ENCODE measurements around the gene CCDC33.

CCDC33 gene

GRCh38 chr15:74235962-74236361, at the start of gene CCDC33:
TSS of gene CCDC33 (plus strand) at chr15:74236326. CDS start at chr15:74236720, 394 bp downstream.
- Mint-ChIP-seq H3K27ac (no peak within 1 kb of the TSS), H3K27me3 (no peaks in the 10 kb centered on the region), H3K9me3 (no peaks in the 10 kb centered on the region), H3K4me3 (no peak within 1 kb of the TSS), H3K36me3 (no peaks in the 10 kb centered on the region), H3K4me1 (no peaks in the 10 kb centered on the region)

DNA sequence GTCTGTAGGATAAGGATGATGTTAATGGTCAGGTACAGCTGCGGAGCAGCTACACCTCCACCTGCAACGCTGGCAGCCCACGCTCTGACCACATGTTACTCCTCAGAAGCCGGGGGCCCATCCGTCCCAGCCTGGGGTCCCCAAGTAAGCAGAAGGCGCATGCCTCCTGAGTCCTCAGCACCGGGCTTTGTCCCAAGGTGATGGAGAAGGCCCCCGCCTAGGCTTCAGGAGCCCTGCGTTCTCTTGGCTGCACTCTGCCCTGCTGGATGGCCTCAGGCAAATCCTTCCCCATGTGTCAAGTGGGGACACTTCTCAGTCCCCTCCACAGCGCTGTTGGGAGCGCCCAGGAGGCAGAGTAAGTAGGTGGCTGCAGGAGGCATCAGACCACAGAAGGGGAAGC, 47.9 kb upstream of the CCDC33 start:
- Mint-ChIP-seq H3K27me3 (no peaks in the 10 kb centered on the region), H3K27ac (no peak overlapping the region), H3K4me3 (no peak overlapping the region), H3K36me3 (no peaks in the 10 kb centered on the region), H3K4me1 (no peaks in the 10 kb centered on the region), H3K9me3 (no peaks in the 10 kb centered on the region)

DNA sequence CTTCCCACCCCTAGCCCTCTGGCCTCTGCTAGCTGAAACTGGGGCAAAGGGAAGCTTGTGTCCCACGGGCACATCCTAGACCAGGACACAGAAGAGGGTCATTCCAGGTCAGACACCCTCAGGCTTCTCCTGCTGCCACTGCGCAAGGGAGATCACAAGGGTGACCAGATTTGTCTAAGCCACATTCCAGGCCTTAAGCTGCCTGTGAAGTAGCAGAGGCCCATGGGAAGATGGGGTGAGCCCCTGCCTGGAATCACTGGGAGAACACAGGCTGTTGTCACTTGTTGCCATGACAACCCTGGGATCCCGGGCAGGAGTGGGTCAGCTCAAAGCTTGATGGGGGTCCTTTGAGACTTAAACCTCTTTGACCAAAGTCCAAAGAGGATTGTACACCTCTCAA, 44.3 kb upstream of the CCDC33 start:
- no peak overlapping the region for H3K27ac Mint-ChIP-seq
- no peak overlapping the region for H3K4me3 Mint-ChIP-seq
- H3K27me3 Mint-ChIP-seq = no peaks in the 10 kb centered on the region
- no peaks in the 10 kb centered on the region for H3K36me3 Mint-ChIP-seq
- H3K9me3 Mint-ChIP-seq = no peaks in the 10 kb centered on the region
- H3K4me1 Mint-ChIP-seq = no peaks in the 10 kb centered on the region

GRCh38 chr15:74192751-74193150, 43.4 kb upstream of the CCDC33 start:
- H3K27ac Mint-ChIP-seq = no peak overlapping the region
- no peaks in the 10 kb centered on the region for H3K9me3 Mint-ChIP-seq
- no peaks in the 10 kb centered on the region for H3K4me1 Mint-ChIP-seq
- no peak overlapping the region for H3K4me3 Mint-ChIP-seq
- H3K27me3 Mint-ChIP-seq = no peaks in the 10 kb centered on the region
- no peaks in the 10 kb centered on the region for H3K36me3 Mint-ChIP-seq

- Mint-ChIP-seq H3K27me3 (no peaks in the 10 kb centered on the region), H3K4me1 (no peaks in the 10 kb centered on the region), H3K4me3 (no peak overlapping the region), H3K9me3 (no peaks in the 10 kb centered on the region), H3K27ac (peak overlapping the region; percentile 19), H3K36me3 (no peaks in the 10 kb centered on the region)
Observed at GRCh38 chr15:74193299-74193718, 42.8 kb upstream of the CCDC33 start.

DNA sequence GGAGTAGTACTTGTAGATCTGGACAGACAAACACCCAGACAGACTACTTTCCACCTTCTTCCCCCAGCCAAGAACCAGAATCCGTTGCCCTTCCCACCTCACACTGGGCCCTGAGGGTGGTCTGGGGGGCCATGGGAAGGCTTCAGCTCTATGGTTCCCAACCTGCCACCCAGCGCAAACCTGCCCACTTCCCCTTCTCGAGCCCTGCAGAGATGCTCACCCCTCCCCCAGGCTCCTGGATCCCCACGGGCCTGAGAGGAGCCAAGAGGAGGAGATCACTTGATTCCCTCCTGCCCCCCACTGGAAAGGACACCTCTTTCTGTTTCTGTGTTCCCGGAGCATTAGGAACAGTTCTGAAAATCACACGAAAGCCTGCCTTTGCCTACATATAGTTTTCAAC, 42.2 kb upstream of the CCDC33 start:
- Mint-ChIP-seq H3K27me3 (no peaks in the 10 kb centered on the region), H3K27ac (no peak overlapping the region), H3K4me1 (no peaks in the 10 kb centered on the region), H3K36me3 (no peaks in the 10 kb centered on the region), H3K9me3 (no peaks in the 10 kb centered on the region), H3K4me3 (no peak overlapping the region)

DNA sequence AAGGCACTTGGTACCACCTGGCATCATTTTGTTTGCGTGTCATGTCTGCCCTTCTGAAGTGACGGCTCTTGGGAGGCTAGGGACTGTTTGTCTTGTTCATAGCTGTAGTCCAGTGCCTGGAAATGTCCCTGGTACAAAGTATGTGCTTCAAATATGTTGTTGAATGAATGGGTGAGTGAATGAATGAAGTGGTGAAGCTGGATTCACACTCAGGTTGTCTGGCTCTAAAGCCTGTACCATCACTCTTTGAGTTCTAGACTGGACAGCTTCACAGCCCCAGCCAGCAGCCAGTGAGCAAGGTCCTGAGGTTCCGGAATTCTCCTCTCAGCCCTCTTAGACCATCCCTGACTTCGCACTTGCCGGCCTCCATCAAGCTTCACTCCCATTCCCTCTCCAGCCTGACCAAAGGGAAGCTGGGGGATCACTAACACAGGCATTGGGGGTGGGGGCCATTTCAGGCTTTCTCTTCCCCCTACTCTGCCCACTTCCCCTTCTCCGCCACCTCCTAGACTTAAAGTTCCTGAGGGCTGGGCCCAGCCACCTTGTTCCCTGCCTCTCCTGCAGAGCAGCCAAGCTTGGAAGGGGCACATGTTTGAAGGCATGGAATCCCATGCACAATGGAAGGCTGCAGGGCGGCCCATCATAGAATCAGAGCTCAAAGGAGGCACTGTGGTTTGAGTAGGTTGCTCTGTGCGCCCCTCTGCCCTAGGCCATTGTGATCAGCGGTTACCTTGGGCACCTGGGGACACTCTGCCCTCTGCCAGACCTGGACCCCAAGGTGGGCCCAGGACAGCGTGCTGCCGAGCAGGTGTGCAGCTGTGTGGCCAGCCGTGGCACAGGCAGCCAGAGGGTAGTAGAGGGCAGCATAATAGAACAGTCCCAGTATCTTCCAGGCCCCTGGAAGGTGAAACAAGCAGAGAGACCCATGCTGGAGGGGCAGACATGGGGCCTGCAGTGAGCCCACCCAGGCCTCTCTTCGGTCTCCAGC, 41.3 kb upstream of the CCDC33 start:
- no peak overlapping the region for H3K27ac Mint-ChIP-seq
- H3K9me3 Mint-ChIP-seq = no peaks in the 10 kb centered on the region
- H3K4me1 Mint-ChIP-seq = no peaks in the 10 kb centered on the region
- H3K4me3 Mint-ChIP-seq = no peak overlapping the region
- no peaks in the 10 kb centered on the region for H3K36me3 Mint-ChIP-seq
- H3K27me3 Mint-ChIP-seq = no peaks in the 10 kb centered on the region

GRCh38 chr15:74196175-74196574, 40.0 kb upstream of the CCDC33 start:
- Mint-ChIP-seq H3K27ac (no peak overlapping the region), H3K4me3 (no peak overlapping the region), H3K9me3 (no peaks in the 10 kb centered on the region), H3K4me1 (no peaks in the 10 kb centered on the region), H3K36me3 (no peaks in the 10 kb centered on the region), H3K27me3 (no peaks in the 10 kb centered on the region)

- Mint-ChIP-seq H3K36me3 (no peaks in the 10 kb centered on the region), H3K4me1 (no peaks in the 10 kb centered on the region), H3K4me3 (no peak overlapping the region), H3K9me3 (no peaks in the 10 kb centered on the region), H3K27me3 (peaks cover 3% of the 10 kb centered on the region), H3K27ac (no peak overlapping the region)
Observed at GRCh38 chr15:74197176-74197965, 38.8 kb upstream of the CCDC33 start.

DNA sequence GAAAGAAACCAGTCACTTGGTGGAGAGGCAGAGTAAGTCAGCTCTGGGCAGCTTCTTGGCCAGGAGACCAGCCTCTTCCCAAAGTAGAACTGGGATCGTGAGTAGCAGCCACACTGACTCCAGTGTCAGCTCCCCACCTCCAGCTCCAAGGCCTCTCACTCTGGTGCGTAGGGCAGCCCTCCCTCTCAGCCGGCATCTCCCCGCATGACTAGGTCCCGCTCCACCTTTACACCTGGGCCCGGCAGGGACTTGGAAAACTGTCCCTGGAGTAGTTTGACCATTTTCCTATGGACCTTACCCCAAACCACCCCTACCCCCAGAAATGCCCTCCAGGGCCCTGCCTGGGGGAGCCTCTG, 36.9 kb upstream of the CCDC33 start:
- no peaks in the 10 kb centered on the region for H3K36me3 Mint-ChIP-seq
- no peak overlapping the region for H3K4me3 Mint-ChIP-seq
- no peak overlapping the region for H3K27ac Mint-ChIP-seq
- no peaks in the 10 kb centered on the region for H3K9me3 Mint-ChIP-seq
- no peaks in the 10 kb centered on the region for H3K4me1 Mint-ChIP-seq
- H3K27me3 Mint-ChIP-seq = peaks cover 3% of the 10 kb centered on the region

DNA sequence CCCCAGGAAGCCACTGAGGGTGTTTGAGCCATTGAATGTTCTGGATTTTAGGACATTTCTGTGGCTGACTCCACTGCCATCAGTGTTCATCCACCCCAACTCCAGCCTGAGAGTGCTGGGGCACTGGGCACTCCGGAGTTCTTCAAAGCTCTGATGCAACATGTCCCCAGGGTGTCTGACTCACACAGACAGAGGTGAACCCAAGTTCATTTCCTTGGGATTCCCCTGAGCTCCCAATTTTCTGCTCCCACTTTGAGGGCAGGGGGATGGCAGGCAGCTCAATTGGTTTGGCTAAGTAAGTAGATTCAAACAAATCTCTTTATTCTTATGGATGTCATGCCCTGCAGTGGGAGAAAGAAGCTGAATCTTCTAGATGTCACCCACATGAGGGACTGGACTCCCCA, 35.7 kb upstream of the CCDC33 start:
- H3K27me3 Mint-ChIP-seq = peaks cover 3% of the 10 kb centered on the region

DNA sequence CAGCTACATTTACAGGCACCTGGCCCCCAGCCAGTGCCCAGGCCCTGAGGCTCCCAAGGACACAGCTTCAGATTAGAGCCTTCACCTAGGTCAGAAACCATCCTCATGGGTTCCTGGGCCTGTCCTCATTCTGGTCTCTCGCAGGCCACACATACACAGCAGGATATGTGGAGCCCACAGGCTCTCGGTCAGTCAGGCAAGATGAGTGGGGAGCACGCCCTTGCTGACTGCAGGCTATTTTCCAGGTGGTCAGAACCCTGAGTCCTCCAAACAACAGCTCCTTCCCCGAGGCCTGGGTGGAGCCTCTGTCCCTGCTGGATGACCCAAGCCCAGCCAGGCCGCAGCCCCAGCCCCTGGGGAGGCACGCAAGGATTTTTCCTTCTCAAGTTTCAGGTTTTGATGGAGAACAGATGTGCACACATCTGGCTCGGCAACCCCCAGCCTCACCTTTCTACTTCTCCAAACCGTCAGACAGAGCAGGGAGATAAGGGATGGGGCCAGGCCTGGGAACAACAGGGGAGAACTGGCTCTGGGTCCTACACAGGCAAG, 35.2 kb upstream of the CCDC33 start:
- Mint-ChIP-seq H3K4me3 (no peak overlapping the region), H3K4me1 (no peaks in the 10 kb centered on the region), H3K36me3 (no peaks in the 10 kb centered on the region), H3K9me3 (no peaks in the 10 kb centered on the region), H3K27me3 (peaks cover 3% of the 10 kb centered on the region), H3K27ac (no peak overlapping the region)

More for the DNA sequence above, 35.7 kb upstream of the CCDC33 start:
- Mint-ChIP-seq H3K4me1 (no peaks in the 10 kb centered on the region), H3K9me3 (no peaks in the 10 kb centered on the region), H3K27ac (no peak overlapping the region), H3K4me3 (no peak overlapping the region), H3K36me3 (no peaks in the 10 kb centered on the region)

DNA sequence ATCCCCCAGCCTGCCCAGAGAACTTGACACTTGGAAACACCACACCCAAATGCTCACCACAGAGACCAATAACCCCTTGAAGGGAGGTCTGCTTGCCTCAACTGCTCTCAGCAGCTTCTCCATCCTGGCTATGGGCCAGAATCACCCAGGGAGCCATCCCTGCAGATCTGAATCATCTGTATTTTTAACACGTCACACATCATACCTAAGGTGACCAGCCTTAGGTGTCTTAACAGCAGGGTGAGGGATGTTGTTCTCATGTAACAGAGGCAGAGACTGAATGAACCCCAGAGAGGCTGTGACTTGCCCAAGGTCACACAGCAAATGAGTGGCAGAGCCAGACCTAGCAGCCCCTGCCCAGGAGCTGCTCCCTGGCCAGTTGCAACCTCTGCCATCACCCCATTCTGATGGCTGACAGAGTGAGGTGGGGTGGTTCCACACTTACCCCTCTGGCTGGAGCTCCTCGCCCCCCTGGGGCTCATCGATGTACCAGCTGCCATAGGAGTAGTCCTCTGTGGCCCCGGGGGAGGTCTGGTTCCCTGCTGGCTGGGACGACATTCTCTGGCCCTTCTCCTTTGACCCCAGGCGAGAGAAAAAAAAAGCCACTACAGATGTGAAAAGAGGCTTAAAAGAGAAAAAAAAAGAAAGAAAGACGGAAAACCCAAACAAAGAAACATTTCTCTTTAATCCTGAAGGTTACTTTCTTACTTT, 34.3 kb upstream of the CCDC33 start:
- Mint-ChIP-seq H3K27ac (peak overlapping the region; percentile 55), H3K27me3 (peaks cover 3% of the 10 kb centered on the region), H3K4me3 (no peak overlapping the region), H3K9me3 (no peaks in the 10 kb centered on the region), H3K36me3 (no peaks in the 10 kb centered on the region), H3K4me1 (no peaks in the 10 kb centered on the region)

DNA sequence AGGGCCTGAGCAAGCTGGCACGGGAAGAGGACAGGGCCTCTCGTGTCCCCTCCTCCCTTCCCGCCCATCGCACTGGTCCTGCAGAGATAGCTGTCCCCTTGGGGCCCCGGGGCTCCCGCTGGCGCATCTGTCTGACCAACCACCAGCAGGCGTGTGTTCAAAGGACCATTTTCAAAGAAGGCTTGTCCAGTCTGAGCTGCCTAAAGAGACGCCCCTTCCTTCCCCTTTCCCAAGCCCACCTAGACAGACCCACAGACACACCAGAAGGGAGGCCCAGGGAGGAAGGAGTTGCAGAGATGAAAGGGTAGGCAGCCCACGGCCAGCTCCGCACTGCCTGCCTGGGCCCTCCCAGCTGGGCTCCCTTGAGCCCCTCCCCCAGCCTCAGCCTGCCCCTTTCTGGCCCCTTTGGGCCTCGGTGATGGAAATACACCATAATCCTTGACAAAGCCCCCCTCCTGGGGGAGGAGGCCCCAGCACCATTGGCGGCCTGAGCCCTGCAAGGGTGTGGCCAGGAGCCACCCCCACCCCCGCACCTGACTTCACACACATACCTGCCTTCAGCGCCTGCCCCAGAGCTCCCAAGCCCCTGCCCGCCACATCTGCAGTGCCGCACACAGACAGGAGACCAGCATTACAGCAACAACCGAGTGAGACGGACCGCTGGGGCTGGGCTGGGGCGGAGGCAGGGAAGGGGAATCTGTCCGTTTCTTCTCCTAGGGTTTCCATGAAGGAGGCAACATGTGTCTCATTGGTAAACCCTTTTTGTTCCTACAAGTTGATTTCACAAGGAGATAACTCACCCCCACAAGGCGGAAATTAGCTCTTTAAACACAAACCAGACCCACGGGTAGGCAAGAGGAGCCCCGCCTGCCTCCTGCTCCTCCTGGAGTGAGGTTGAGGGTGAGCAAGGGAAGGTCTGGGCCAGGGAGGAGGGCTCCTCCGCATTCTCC, 33.4 kb upstream of the CCDC33 start, which contains the start of gene STRA6:
STRA6 (minus strand) TSS at position 336 of the 950 bp plus-strand sequence. CDS start 520 bp downstream, outside the sequence.
- Mint-ChIP-seq H3K4me3 (no peak within 1 kb of the TSS), H3K4me1 (no peaks in the 10 kb centered on the region), H3K27ac (peak within 1 kb of the TSS; percentile 55), H3K9me3 (no peaks in the 10 kb centered on the region), H3K27me3 (peaks cover 3% of the 10 kb centered on the region), H3K36me3 (no peaks in the 10 kb centered on the region)
